SK-N-SH (cell line): Measurements from ENCODE around the gene MCF2L. TPM values are rescaled to one million over a fixed set of nuclear protein-coding genes. Genes with fewer than 3 reads are reported as not detected.

ENCODE experiments used
- CTCF ChIA-PET: fragments of 300-600, 350-600 bp; formaldehyde crosslinking; extraction: SDS; loops from one replicate; lab custom pipeline; 2021; lab: Yijun Ruan, JAX
- POLR2A ChIA-PET: fragments of 350-600 bp; sonication (Branson Sonifier 250); formaldehyde crosslinking; extraction: SDS; loops from one replicate; lab custom pipeline; 2020; ENCODE audit warnings: antibody characterized with exemption, inconsistent platforms; lab: Yijun Ruan, JAX
- DNase-seq: peaks from one replicate; pipeline ENCODE4 v3.0.0; 2012
- H2AFZ ChIP-seq: fragments of 200-600 bp; sonication (generic); 2 replicates; pipeline ENCODE4 v1.8.1; 2016; ENCODE audit warnings: antibody characterized with exemption, mild to moderate bottlenecking, low read depth
- H3F3A ChIP-seq: fragments of 200-600 bp; sonication (generic); replicated peaks from 2 replicates; pipeline ENCODE3; 2016; ENCODE audit warnings: antibody characterized with exemption, mild to moderate bottlenecking; ENCODE audit not compliant: insufficient read depth
- H3K27ac ChIP-seq, 2 experiments: fragments of 200-500 bp in 1 of 2; fragments of 200-600 bp in 1 of 2; sonication (Bioruptor generic) in 1 of 2; sonication (generic), shearing (Covaris generic) in 1 of 2; 2 replicates each; pipeline versions ENCODE4 v1.5.1 to v1.6.1; 2014 to 2016; ENCODE audit warnings: low read depth in 2 of 2, inconsistent platforms in 1 of 2, low read length in 1 of 2, mild to moderate bottlenecking in 1 of 2, mixed read lengths in 1 of 2
- H3K27me3 ChIP-seq: fragments of 200-600 bp; sonication (generic), shearing (Covaris generic); 2 replicates; pipeline ENCODE4 v1.6.1; 2016; ENCODE audit warnings: mixed run types; ENCODE audit not compliant: insufficient read depth
- H3K36me3 ChIP-seq, 2 experiments: fragments of 200-500 bp in 1 of 2; fragments of 200-600 bp in 1 of 2; sonication (Bioruptor generic) in 1 of 2; sonication (generic) in 1 of 2; replicated peaks in 1 of 2; 2 replicates each; pipeline versions ENCODE3 to v1.5.1; 2014 to 2016; ENCODE audit warnings: low read length in 1 of 2, mild to moderate bottlenecking in 1 of 2; ENCODE audit not compliant: insufficient read depth in 2 of 2, control insufficient read depth in 1 of 2
- H3K4me1 ChIP-seq, 2 experiments: fragments of 200-500 bp in 1 of 2; fragments of 200-600 bp in 1 of 2; sonication (Bioruptor generic) in 1 of 2; sonication (generic), shearing (Covaris generic) in 1 of 2; 2 replicates each; pipeline versions ENCODE4 v1.5.1 to v1.6.1; 2014 to 2016; ENCODE audit warnings: low read depth in 1 of 2, low read length in 1 of 2, mixed run types in 1 of 2; ENCODE audit not compliant: insufficient read depth in 2 of 2, control insufficient read depth in 1 of 2
- H3K4me2 ChIP-seq: fragments of 200-600 bp; sonication (generic), shearing (Covaris generic); 2 replicates; pipeline ENCODE4 v1.6.1; 2017; ENCODE audit warnings: mixed run types
- H3K4me3 ChIP-seq, 2 experiments: fragments of 200-500 bp in 1 of 2; fragments of 200-600 bp in 1 of 2; sonication (Bioruptor generic) in 1 of 2; sonication (generic), shearing (Covaris generic) in 1 of 2; 2 replicates each; pipeline versions ENCODE4 v1.5.1 to v1.8.1; 2014 to 2016; ENCODE audit warnings: low read depth in 2 of 2, inconsistent platforms in 1 of 2, low read length in 1 of 2, mild to moderate bottlenecking in 1 of 2, mixed read lengths in 1 of 2, moderate library complexity in 1 of 2
- H3K79me2 ChIP-seq: fragments of 200-600 bp; sonication (generic); 2 replicates; pipeline ENCODE4 v1.8.1; 2017; ENCODE audit warnings: mild to moderate bottlenecking; ENCODE audit not compliant: insufficient read depth
- H3K9ac ChIP-seq: fragments of 200-600 bp; sonication (generic); 2 replicates; pipeline ENCODE4 v1.6.1; 2017; ENCODE audit warnings: mixed run types
- H3K9me2 ChIP-seq: fragments of 200-600 bp; sonication (generic); 2 replicates; pipeline ENCODE4 v1.6.1; 2017; ENCODE audit warnings: mixed run types
- H3K9me3 ChIP-seq: fragments of 200-600 bp; sonication (generic); 2 replicates; pipeline ENCODE4 v1.6.1; 2017; ENCODE audit warnings: mixed run types, mild to moderate bottlenecking, moderate library complexity
- H4K20me1 ChIP-seq: fragments of 200-600 bp; sonication (generic); 2 replicates; pipeline ENCODE4 v1.6.1; 2017; ENCODE audit warnings: mild to moderate bottlenecking, mixed run types; ENCODE audit not compliant: insufficient read depth
- ELF1 ChIP-seq: IDR thresholded peaks from 2 replicates; pipeline ENCODE4 v1.4.0; 2012
- EP300 ChIP-seq, 2 experiments: IDR thresholded peaks; 2 replicates each; pipeline versions ENCODE4 v1.4.0 to v1.6.1; 2012; ENCODE audit warnings: borderline replicate concordance in 1 of 2, low read depth in 1 of 2, low read length in 1 of 2
- FOSL2 ChIP-seq: IDR thresholded peaks from 2 replicates; pipeline ENCODE4 v1.4.0; 2012; ENCODE audit warnings: low read depth, mild to moderate bottlenecking, moderate library complexity, borderline replicate concordance
- FOXM1 ChIP-seq: IDR thresholded peaks from 2 replicates; pipeline ENCODE4 v1.4.0; 2012; ENCODE audit warnings: low read depth, mild to moderate bottlenecking
- GABPA ChIP-seq: IDR thresholded peaks from 2 replicates; pipeline ENCODE4 v1.4.0; 2012; ENCODE audit warnings: low read depth, mild to moderate bottlenecking
- JUND ChIP-seq: IDR thresholded peaks from 2 replicates; pipeline ENCODE4 v1.4.0; 2012
- MXI1 ChIP-seq: IDR thresholded peaks from 2 replicates; pipeline ENCODE4 v1.6.1; 2012; ENCODE audit warnings: mild to moderate bottlenecking, low read depth, low read length, improper control_type of control experiment
- RCOR1 ChIP-seq: fragments of 150-350 bp; IDR thresholded peaks from 2 replicates; pipeline ENCODE4 v1.6.1; 2017; ENCODE audit warnings: antibody characterized with exemption, low read length
- SMC3 ChIP-seq: IDR thresholded peaks from 2 replicates; pipeline ENCODE4 v1.6.1; 2012; ENCODE audit warnings: low read depth, low read length, improper control_type of control experiment
- TEAD4 ChIP-seq: IDR thresholded peaks from 2 replicates; pipeline ENCODE4 v1.4.0; 2012; ENCODE audit warnings: mild to moderate bottlenecking, borderline replicate concordance; ENCODE audit not compliant: insufficient read depth
- WGBS: methylation state at CpG from one replicate; pipeline ENCODE4 v1.1.6; 2017; ENCODE audit warnings: low lambda C conversion rate; 5-methylcytosine and 5-hydroxymethylcytosine counted together
- polyA plus RNA-seq, 3 experiments: library from polyadenylated mRNA; depleted of rRNA; stranded (reverse); fragments of >200 nt; gene quantifications; 2 replicates each; pipeline ENCODE4 v1.2.3, GENCODE V29; 2012
- TF ChIP-seq, protein P1 (sequence below): fragments of 200-600 bp; sonication (generic); IDR thresholded peaks from 2 replicates; pipeline ENCODE4 v1.6.1; 2017; ENCODE audit warnings: antibody characterized with exemption, mild to moderate bottlenecking, moderate library complexity
- TF ChIP-seq, protein P2 (sequence below): IDR thresholded peaks from 2 replicates; pipeline ENCODE4 v1.4.0; 2012; ENCODE audit warnings: low read depth, borderline replicate concordance

Gene MCF2L
- polyA plus RNA-seq, 1 of the 3 experiments (the other 2 are of a cell fraction) = 0.56 TPM

DNA sequence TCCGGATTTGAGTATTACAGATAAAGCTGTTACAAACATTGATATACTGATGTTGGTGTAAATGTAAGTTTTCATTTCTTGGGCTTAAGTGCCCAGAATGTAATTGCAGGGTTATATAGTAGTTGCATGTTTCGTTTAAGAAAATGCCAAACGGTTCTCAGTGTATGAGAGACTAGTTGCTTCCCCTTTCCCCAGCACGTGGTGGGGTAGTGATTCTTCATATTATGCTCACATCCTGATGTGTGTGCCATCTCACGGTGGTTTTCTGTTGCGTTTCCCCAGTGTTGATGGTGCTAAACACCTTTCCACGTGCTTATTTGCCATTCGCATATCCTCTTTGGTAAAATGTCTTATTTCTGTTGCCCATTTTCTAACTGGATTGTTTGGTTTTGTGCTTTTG lies 101.8 kb downstream of the MCF2L start:
- no peak for DNase-seq
- Histone ChIP-seq H3K9me2 (no peaks in the 10 kb centered on the region), H2AFZ (no peak overlapping the region), H3K36me3 (no peaks in the 10 kb centered on the region), H3K9me3 (no peaks in the 10 kb centered on the region), H3K4me3 (no peak overlapping the region), H3K4me2 (no peak overlapping the region), H3F3A (no peaks in the 10 kb centered on the region), H4K20me1 (no peaks in the 10 kb centered on the region), H3K4me1 (no peaks in the 10 kb centered on the region), H3K27ac (no peak overlapping the region), H3K27me3 (no peaks in the 10 kb centered on the region), H3K9ac (no peak overlapping the region), H3K79me2 (no peaks in the 10 kb centered on the region)
- CTCF ChIA-PET = interaction anchor here (0.6 kb wide), 1 partner anchor 52 kb away, joined by 3 read pairs; the partner anchor contains the start of gene F10
- TF ChIP-seq, protein P1, sequence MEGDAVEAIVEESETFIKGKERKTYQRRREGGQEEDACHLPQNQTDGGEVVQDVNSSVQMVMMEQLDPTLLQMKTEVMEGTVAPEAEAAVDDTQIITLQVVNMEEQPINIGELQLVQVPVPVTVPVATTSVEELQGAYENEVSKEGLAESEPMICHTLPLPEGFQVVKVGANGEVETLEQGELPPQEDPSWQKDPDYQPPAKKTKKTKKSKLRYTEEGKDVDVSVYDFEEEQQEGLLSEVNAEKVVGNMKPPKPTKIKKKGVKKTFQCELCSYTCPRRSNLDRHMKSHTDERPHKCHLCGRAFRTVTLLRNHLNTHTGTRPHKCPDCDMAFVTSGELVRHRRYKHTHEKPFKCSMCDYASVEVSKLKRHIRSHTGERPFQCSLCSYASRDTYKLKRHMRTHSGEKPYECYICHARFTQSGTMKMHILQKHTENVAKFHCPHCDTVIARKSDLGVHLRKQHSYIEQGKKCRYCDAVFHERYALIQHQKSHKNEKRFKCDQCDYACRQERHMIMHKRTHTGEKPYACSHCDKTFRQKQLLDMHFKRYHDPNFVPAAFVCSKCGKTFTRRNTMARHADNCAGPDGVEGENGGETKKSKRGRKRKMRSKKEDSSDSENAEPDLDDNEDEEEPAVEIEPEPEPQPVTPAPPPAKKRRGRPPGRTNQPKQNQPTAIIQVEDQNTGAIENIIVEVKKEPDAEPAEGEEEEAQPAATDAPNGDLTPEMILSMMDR = no peak
- no peak for TF ChIP-seq SMC3
- TF ChIP-seq RCOR1 = no peak
- TF ChIP-seq, protein P2, sequence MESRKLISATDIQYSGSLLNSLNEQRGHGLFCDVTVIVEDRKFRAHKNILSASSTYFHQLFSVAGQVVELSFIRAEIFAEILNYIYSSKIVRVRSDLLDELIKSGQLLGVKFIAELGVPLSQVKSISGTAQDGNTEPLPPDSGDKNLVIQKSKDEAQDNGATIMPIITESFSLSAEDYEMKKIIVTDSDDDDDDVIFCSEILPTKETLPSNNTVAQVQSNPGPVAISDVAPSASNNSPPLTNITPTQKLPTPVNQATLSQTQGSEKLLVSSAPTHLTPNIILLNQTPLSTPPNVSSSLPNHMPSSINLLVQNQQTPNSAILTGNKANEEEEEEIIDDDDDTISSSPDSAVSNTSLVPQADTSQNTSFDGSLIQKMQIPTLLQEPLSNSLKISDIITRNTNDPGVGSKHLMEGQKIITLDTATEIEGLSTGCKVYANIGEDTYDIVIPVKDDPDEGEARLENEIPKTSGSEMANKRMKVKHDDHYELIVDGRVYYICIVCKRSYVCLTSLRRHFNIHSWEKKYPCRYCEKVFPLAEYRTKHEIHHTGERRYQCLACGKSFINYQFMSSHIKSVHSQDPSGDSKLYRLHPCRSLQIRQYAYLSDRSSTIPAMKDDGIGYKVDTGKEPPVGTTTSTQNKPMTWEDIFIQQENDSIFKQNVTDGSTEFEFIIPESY = no peak
- no peak for TF ChIP-seq TEAD4
- TF ChIP-seq GABPA = no peak
- no peak for TF ChIP-seq FOXM1
- TF ChIP-seq ELF1 = no peak
- no peak for TF ChIP-seq MXI1
- no peak for TF ChIP-seq FOSL2
- TF ChIP-seq JUND = no peak
- 64% methylated on average over 8 of the region's 8 CpGs for WGBS
- POLR2A ChIA-PET = no interaction called here

DNA sequence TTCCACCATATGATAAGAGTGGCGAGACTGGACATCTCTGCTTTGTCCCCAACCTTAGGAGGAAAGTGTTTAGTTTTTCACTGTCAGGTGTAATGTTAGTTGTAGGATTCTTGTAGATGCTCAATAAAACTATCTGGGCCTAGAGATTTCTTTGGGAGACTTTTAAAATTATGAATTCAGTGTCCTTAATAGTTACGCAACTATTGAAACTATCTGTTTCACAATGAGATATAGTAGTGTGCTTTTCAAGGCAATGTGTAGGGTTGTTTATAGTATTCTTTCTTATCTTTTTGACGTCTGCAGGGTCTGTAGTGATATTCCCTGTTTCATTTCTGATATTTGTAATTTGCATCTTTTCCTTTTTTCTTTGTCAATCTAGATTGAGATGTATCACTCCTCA lies 103.4 kb downstream of the MCF2L start:
- H3K4me2 ChIP-seq = no peak overlapping the region

More for the DNA sequence above, 103.4 kb downstream of the MCF2L start:
- no peak overlapping the region for H3K4me3 ChIP-seq
- 54% methylated on average over 3 of the region's 3 CpGs for WGBS
- H2AFZ ChIP-seq = no peak overlapping the region
- no peak for DNase-seq
- no peaks in the 10 kb centered on the region for H3F3A ChIP-seq
- no peaks in the 10 kb centered on the region for H3K9me3 ChIP-seq
- H3K36me3 ChIP-seq = no peaks in the 10 kb centered on the region
- H3K79me2 ChIP-seq = no peaks in the 10 kb centered on the region
- H3K4me1 ChIP-seq = no peaks in the 10 kb centered on the region
- ChIA-PET CTCF (no interaction called here), POLR2A (no interaction called here)
- no peaks in the 10 kb centered on the region for H4K20me1 ChIP-seq
- no peak for TF ChIP-seq EP300 (IDR thresholded peaks at IDR 0.05; ENCODE audit: borderline replicate concordance in 1 of 2, low read depth in 1 of 2, low read length in 1 of 2)
- no peak for TF ChIP-seq MXI1
- TF ChIP-seq, all 33 proteins: peak for 0
- Histone ChIP-seq H3K9ac (no peak overlapping the region), H3K9me2 (no peaks in the 10 kb centered on the region), H3K27me3 (no peaks in the 10 kb centered on the region), H3K27ac (no peak overlapping the region)
